Measurements from ENCODE around the gene MRPL34. TPM values are rescaled to one million over a fixed set of nuclear protein-coding genes. Genes with fewer than 3 reads are reported as not detected.
A peak's percentile ranks its signal among the peaks of the same experiment; 100 is the strongest.

The MRPL34 gene
- total RNA-seq, 1 donor from 2014 or later: 125 TPM

DNA sequence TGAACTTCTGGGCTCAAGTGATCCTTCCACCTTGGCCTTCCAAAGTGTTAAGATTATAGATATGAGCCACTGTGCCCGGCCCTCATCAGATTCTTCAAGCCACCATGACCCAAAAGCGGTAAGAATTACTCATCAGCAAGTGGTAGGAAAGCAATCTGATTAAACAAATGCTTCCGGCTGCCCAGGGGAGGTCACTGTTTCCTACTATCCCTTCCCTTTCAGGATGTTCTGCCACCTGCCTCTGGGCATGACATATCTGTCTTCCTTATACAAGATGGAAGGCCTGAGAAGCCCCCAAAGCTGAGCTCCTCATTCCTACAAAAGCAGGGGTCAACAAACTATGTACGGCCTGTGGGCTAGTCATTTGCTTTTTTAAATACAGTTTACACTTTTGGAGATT is 9.4 kb upstream of the MRPL34 start:
- TF ChIP-seq, protein P1, sequence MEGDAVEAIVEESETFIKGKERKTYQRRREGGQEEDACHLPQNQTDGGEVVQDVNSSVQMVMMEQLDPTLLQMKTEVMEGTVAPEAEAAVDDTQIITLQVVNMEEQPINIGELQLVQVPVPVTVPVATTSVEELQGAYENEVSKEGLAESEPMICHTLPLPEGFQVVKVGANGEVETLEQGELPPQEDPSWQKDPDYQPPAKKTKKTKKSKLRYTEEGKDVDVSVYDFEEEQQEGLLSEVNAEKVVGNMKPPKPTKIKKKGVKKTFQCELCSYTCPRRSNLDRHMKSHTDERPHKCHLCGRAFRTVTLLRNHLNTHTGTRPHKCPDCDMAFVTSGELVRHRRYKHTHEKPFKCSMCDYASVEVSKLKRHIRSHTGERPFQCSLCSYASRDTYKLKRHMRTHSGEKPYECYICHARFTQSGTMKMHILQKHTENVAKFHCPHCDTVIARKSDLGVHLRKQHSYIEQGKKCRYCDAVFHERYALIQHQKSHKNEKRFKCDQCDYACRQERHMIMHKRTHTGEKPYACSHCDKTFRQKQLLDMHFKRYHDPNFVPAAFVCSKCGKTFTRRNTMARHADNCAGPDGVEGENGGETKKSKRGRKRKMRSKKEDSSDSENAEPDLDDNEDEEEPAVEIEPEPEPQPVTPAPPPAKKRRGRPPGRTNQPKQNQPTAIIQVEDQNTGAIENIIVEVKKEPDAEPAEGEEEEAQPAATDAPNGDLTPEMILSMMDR (IDR thresholded peaks at IDR 0.05; ENCODE audit: insufficient read depth, low read length, poor library complexity, severe bottlenecking): peak; percentile 25
- no peaks in the 10 kb centered on the region for H3K27me3 ChIP-seq (ENCODE audit: control insufficient read depth, insufficient read depth, low read length)
- DNase-seq (ENCODE audit: low read depth): no peak
- H3K36me3 ChIP-seq (ENCODE audit: control insufficient read depth, insufficient read depth, low read length): peaks cover 2% of the 10 kb centered on the region
- H3K4me3 ChIP-seq (ENCODE audit: low read depth, low read length): no peak overlapping the region

DNA sequence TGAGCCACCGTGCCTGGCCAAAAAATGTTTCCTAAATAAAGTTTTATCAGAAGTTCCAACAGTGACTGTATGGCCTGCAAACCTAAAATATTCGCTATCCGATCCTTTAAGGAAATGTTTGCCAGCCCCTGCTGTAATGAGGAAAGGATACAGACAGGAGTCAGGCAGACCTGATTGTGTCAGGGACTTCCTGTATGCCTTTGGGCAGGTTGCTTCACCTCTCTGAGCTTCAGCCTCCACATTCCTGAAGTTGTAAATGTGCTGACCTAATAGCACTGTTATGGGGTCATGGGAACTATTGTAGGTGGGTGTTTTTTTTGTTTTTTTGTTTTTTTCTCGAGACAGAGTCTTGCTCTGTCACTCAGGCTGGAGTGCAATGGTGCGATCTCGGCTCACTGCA is 8.7 kb upstream of the MRPL34 start:
- Histone ChIP-seq H3K27me3 (ENCODE audit: control insufficient read depth, insufficient read depth, low read length) (no peaks in the 10 kb centered on the region), H3K4me3 (ENCODE audit: low read depth, low read length) (no peak overlapping the region), H3K36me3 (ENCODE audit: control insufficient read depth, insufficient read depth, low read length) (peaks cover 3% of the 10 kb centered on the region)
- TF ChIP-seq, protein P1 (IDR thresholded peaks at IDR 0.05; ENCODE audit: insufficient read depth, low read length, poor library complexity, severe bottlenecking): no peak
- DNase-seq (ENCODE audit: low read depth): no peak

DNA sequence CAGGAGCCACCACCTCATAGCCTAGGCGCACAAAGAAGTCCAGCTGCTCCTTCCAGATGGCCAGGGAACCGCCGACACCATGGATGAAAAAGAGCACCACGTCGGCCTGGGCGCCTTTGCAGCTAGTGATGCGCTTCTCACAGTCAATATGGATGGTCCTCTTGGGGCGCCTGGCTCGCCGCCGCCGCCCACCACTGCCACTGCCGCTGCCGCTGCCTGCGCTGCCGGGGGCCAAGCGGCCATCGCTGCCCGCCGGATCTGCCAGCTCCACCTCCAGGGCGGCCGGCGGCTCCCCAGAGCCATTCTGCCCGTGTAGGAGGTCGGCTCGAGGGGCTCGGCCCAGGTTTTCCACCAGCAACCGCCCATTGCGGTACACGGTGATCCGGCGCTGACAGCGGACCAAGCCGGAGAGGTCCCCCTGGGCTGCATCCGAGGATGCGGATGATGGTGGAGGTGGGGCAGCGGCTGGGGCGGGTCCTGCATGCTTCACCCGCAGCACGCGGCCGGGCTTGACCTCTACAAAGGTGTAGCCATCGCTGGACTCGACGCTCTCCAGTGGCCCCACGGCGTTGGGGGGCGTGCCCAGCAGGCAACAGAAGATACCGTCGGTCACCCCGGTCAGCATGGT is 4.6 kb upstream of the MRPL34 start:
- H3K27me3 ChIP-seq (ENCODE audit: control insufficient read depth, insufficient read depth, low read length): no peaks in the 10 kb centered on the region
- H3K4me3 ChIP-seq (ENCODE audit: low read depth, low read length): no peak overlapping the region
- TF ChIP-seq, protein P1 (IDR thresholded peaks at IDR 0.05; ENCODE audit: insufficient read depth, low read length, poor library complexity, severe bottlenecking): no peak

DNA sequence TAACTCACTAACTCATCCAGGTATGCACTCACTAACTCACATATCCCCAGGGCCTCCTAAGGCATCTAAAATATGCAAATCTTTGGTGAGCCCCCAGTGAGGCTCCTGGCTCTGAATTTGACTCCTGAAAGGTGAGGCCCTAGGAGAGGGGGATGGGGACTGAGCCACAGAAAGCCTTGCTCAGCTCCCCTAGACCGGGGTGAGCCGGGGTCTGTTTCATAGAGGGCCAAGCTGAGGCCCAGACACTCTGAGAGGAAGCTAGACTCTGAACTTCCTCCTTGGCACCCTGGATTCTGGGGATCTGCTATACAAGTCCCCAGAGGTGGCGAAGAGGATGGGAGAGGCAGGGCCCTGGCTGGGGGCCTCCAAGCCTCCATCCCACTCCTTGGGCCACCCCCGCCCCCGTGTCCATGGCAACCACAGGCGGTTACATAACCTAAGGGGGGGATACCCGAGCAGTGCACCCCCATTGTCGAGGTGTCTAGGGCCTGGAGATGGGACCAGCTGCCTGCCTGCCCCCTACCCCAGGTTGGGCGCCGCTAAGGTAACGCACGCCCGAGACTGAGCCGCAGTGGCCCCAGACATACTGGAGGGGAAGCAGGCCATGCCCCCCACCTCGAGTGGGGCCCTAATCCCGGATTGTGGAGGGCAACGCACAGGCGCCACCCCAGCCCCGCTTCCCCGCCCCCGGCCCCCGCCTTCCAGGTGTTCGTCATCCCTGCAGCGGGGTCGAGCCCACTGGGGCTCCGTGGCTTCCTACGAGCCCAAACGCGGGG is 3.1 kb upstream of the MRPL34 start:
- TF ChIP-seq, protein P1 (IDR thresholded peaks at IDR 0.05; ENCODE audit: insufficient read depth, low read length, poor library complexity, severe bottlenecking): no peak
- no peak for DNase-seq (ENCODE audit: low read depth)
- no peaks in the 10 kb centered on the region for H3K27me3 ChIP-seq (ENCODE audit: control insufficient read depth, insufficient read depth, low read length)
- peaks cover 3% of the 10 kb centered on the region for H3K36me3 ChIP-seq (ENCODE audit: control insufficient read depth, insufficient read depth, low read length)
- peak overlapping the region; percentile 70 for H3K4me3 ChIP-seq (ENCODE audit: low read depth, low read length)

More for the DNA sequence above, 4.6 kb upstream of the MRPL34 start:
- DNase-seq (ENCODE audit: low read depth): no peak
- peaks cover 3% of the 10 kb centered on the region for H3K36me3 ChIP-seq (ENCODE audit: control insufficient read depth, insufficient read depth, low read length)

DNA sequence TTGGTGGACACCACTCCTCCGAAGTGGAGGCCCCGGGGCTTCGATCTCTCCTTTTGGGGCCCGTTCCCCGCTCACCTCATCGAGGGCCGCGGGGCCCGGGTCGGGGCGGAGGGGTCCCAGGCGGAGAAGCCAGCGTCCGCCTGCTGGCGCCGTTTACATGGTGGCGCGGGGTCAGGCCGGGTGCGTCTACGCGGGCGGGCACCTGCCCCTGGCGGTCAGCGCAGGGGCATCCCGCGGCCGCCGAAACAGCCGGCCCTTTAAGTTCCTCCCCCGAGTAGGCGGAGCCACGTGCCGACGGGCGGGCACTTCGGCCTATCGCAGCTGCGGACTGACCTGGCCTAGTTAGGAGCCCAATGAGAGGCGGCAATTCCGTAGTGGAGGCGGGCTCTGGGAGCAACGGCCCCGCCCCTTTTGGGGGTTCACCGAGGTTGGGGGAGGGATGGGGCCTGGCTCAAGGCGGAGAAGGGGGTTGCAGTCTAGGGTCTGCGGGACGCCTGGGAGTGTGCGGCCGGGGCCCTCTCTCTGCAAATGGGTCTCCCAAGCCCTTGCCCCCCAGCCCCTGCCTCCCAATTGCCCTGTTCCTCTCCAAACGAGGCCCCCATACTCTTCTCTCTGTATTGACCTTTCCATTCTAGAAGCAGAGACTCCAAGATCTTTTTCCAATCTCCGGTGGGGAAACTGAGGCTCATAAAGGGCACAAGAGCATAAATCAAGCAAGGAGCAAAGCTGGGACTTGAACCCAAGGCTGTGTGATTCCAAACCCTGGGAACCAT is 2.3 kb upstream of the MRPL34 start, which contains the start of gene ABHD8:
Gene ABHD8 (minus strand): TSS at position 259 of the 773 bp plus-strand sequence. CDS start 1,809 bp downstream, outside the sequence.
- peaks cover 3% of the 10 kb centered on the region for H3K36me3 ChIP-seq (ENCODE audit: control insufficient read depth, insufficient read depth, low read length)
- DNase-seq (ENCODE audit: low read depth): peak; percentile 75
- H3K27me3 ChIP-seq (ENCODE audit: control insufficient read depth, insufficient read depth, low read length): no peaks in the 10 kb centered on the region
- H3K4me3 ChIP-seq (ENCODE audit: low read depth, low read length): peak within 1 kb of the TSS; percentile 70
- TF ChIP-seq, protein P1 (IDR thresholded peaks at IDR 0.05; ENCODE audit: insufficient read depth, low read length, poor library complexity, severe bottlenecking): peak; percentile 30
